ENCODE data around the gene TUBGCP3.

Gene TUBGCP3

GRCh38 chr13:112467236-112467635 lies 120.7 kb downstream of the TUBGCP3 start:
- no peak for DNase-seq (ENCODE audit: low read depth)
- no peak for TF ChIP-seq CTCF (conservative IDR thresholded peaks at IDR 0.05; ENCODE audit: low read length)
- H3K4me3 ChIP-seq (ENCODE audit: low read length) = no peak overlapping the region

GRCh38 chr13:112466132-112467058 lies 121.6 kb downstream of the TUBGCP3 start:
- no peak for TF ChIP-seq CTCF (conservative IDR thresholded peaks at IDR 0.05; ENCODE audit: low read length)
- H3K4me3 ChIP-seq (ENCODE audit: low read length) = no peak overlapping the region
- DNase-seq (ENCODE audit: low read depth) = no peak

GRCh38 chr13:112465251-112466131 lies 122.5 kb downstream of the TUBGCP3 start:
- no peak for TF ChIP-seq CTCF (conservative IDR thresholded peaks at IDR 0.05; ENCODE audit: low read length)
- no peak for DNase-seq (ENCODE audit: low read depth)
- no peak overlapping the region for H3K4me3 ChIP-seq (ENCODE audit: low read length)

- no peak for TF ChIP-seq CTCF (conservative IDR thresholded peaks at IDR 0.05; ENCODE audit: low read length)
- no peak overlapping the region for H3K4me3 ChIP-seq (ENCODE audit: low read length)
- no peak for DNase-seq (ENCODE audit: low read depth)
Measured at GRCh38 chr13:112464720-112465119, 123.2 kb downstream of the TUBGCP3 start.

- no peak for TF ChIP-seq CTCF (conservative IDR thresholded peaks at IDR 0.05; ENCODE audit: low read length)
- DNase-seq (ENCODE audit: low read depth) = no peak
- no peak overlapping the region for H3K4me3 ChIP-seq (ENCODE audit: low read length)
Measured at GRCh38 chr13:112462408-112462807, 125.5 kb downstream of the TUBGCP3 start.

GRCh38 chr13:112457485-112457884 lies 130.5 kb downstream of the TUBGCP3 start:
- DNase-seq (ENCODE audit: low read depth) = no peak
- H3K4me3 ChIP-seq (ENCODE audit: low read length) = no peak overlapping the region
- no peak for TF ChIP-seq CTCF (conservative IDR thresholded peaks at IDR 0.05; ENCODE audit: low read length)
